ENCODE measurements around the gene DDX41.

DNA sequence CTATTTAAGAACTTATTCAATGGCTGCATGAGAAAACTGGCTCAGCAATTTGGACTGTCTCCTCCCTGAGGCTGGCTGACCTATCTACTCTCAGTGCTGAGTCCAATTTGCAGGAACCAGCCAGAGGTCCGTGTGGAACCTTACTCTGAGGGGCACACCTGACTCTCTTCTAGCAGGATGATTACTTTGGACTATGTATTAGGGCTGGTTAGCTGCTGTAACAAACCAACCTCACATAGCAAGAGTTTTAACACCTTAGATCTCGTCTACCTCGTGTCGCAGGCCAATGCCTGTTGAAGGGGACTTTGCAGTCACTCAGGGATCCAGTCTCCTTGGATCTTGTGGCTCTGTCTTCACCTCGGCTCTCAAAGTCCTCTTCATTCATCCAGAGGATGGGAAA is 41.0 kb upstream of the DDX41 start:
- TF ChIP-seq, protein P1, sequence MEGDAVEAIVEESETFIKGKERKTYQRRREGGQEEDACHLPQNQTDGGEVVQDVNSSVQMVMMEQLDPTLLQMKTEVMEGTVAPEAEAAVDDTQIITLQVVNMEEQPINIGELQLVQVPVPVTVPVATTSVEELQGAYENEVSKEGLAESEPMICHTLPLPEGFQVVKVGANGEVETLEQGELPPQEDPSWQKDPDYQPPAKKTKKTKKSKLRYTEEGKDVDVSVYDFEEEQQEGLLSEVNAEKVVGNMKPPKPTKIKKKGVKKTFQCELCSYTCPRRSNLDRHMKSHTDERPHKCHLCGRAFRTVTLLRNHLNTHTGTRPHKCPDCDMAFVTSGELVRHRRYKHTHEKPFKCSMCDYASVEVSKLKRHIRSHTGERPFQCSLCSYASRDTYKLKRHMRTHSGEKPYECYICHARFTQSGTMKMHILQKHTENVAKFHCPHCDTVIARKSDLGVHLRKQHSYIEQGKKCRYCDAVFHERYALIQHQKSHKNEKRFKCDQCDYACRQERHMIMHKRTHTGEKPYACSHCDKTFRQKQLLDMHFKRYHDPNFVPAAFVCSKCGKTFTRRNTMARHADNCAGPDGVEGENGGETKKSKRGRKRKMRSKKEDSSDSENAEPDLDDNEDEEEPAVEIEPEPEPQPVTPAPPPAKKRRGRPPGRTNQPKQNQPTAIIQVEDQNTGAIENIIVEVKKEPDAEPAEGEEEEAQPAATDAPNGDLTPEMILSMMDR (IDR thresholded peaks at IDR 0.05), result no peak
- TF ChIP-seq EZH2 (IDR thresholded peaks at IDR 0.05) (no peak), EZH2phosphoT487 (IDR thresholded peaks at IDR 0.05) (no peak)

Measured in neural progenitor cell (in vitro differentiated cells).